ENCODE results near the gene FAM171A1. TPM values are rescaled to one million over a fixed set of nuclear protein-coding genes. Genes with fewer than 3 reads are reported as not detected.

Gene FAM171A1
- total RNA-seq, 3 donors from 2014 or later: 7.6 to 11.7 (median 9.5) TPM

DNA sequence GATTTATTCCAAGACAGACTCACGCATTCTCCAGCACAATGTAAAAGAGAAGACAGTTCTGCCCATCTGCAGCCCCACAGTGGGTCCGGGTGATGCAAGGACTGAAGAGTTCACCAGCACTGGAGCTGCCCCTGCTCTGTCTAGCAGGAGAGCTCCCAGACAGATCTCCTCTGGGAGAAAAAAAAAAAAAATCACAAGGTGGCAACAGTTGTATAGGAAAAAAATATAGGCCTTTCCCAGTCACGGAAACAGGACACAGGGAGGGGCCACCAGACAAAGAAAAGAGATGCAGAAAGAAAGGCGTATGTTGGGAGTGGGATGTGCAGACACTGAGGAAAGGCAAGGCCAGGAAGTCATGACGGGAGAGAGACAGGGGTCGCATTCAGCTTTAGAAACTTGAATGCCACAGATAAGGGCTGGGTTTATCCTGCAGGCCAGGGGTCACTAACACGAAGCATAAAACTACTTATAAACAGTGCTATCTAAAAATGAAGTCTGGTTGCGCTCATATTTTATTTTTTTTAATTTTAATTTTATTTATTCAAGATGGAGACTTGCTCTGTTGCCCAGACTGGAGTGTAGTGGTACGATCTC lies 54.1 kb downstream of the FAM171A1 start:
- no peak for TF ChIP-seq POLR2A (IDR thresholded peaks at IDR 0.05)
- TF ChIP-seq, protein P1, sequence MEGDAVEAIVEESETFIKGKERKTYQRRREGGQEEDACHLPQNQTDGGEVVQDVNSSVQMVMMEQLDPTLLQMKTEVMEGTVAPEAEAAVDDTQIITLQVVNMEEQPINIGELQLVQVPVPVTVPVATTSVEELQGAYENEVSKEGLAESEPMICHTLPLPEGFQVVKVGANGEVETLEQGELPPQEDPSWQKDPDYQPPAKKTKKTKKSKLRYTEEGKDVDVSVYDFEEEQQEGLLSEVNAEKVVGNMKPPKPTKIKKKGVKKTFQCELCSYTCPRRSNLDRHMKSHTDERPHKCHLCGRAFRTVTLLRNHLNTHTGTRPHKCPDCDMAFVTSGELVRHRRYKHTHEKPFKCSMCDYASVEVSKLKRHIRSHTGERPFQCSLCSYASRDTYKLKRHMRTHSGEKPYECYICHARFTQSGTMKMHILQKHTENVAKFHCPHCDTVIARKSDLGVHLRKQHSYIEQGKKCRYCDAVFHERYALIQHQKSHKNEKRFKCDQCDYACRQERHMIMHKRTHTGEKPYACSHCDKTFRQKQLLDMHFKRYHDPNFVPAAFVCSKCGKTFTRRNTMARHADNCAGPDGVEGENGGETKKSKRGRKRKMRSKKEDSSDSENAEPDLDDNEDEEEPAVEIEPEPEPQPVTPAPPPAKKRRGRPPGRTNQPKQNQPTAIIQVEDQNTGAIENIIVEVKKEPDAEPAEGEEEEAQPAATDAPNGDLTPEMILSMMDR (IDR thresholded peaks at IDR 0.05): no peak
- DNase-seq (ENCODE audit: low spot score in 2 of 2): no peak
- no peaks in the 10 kb centered on the region for H3K27me3 ChIP-seq
- H3K36me3 ChIP-seq: no peaks in the 10 kb centered on the region
- intact Hi-C loops (cut with DNase I; ENCODE audit: low total_unique reads): no loop called here
- H3K4me3 ChIP-seq: no peak overlapping the region
- H3K27ac ChIP-seq: no peak overlapping the region
- no peaks in the 10 kb centered on the region for H3K9me3 ChIP-seq
- no peaks in the 10 kb centered on the region for H3K4me1 ChIP-seq

DNA sequence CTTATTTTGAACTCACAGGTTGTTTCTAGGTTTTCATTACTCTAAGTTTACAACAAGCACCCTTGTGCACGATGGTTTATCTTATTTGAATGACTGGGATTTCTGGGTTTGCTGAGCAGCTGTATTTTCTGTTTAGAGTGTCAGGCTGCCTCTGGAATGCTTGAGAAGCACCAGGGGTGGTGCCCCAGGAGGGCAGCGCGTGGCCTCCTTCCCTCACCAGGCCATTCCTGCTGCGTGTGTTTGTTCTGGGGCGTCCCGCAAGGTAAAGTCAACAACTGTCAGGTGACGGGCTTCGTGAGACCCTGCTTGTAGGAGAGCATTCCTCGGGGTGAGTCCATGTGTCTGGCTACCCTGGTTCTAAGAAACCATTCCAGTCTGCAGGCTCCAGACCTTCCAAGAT lies 54.9 kb downstream of the FAM171A1 start:
- no peaks in the 10 kb centered on the region for H3K9me3 ChIP-seq
- no peaks in the 10 kb centered on the region for H3K4me1 ChIP-seq
- no peak overlapping the region for H3K4me3 ChIP-seq
- TF ChIP-seq, protein P1 (IDR thresholded peaks at IDR 0.05): no peak
- no peak for TF ChIP-seq POLR2AphosphoS5 (IDR thresholded peaks at IDR 0.05)
- no peak for TF ChIP-seq POLR2A (IDR thresholded peaks at IDR 0.05)
- intact Hi-C loops (cut with DNase I; ENCODE audit: low total_unique reads): no loop called here
- no peaks in the 10 kb centered on the region for H3K36me3 ChIP-seq
- H3K27me3 ChIP-seq: no peaks in the 10 kb centered on the region
- no peak overlapping the region for H3K27ac ChIP-seq
- DNase-seq (ENCODE audit: low spot score in 2 of 2): no peak

DNA sequence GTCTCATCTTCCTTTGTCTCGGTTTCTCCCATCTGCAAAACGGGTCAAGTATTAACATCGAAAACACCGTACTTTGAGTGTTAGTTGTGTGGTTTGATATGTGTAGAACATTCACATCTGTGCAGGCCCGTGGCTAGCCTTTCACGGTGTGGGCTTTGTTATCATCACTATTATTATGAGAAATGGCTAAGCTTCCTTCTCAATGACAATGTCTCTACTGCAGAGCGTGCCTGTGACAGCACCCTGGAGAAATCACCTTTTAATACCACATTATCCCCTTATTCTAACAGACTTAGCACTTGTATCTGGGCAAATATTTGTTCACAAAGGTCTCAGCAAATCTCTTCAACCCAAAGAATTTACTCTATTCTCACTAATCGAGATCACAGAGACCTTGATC lies 55.8 kb downstream of the FAM171A1 start:
- H3K27ac ChIP-seq: no peak overlapping the region
- no peaks in the 10 kb centered on the region for H3K4me1 ChIP-seq
- no peaks in the 10 kb centered on the region for H3K9me3 ChIP-seq
- no peaks in the 10 kb centered on the region for H3K27me3 ChIP-seq
- DNase-seq (ENCODE audit: low spot score in 2 of 2): no peak
- no peak overlapping the region for H3K4me3 ChIP-seq
- intact Hi-C loops (cut with DNase I; ENCODE audit: low total_unique reads): no loop called here
- H3K36me3 ChIP-seq: no peaks in the 10 kb centered on the region
- no peak for TF ChIP-seq POLR2A (IDR thresholded peaks at IDR 0.05)
- TF ChIP-seq POLR2AphosphoS5 (IDR thresholded peaks at IDR 0.05): no peak
- TF ChIP-seq, protein P1 (IDR thresholded peaks at IDR 0.05): no peak

DNA sequence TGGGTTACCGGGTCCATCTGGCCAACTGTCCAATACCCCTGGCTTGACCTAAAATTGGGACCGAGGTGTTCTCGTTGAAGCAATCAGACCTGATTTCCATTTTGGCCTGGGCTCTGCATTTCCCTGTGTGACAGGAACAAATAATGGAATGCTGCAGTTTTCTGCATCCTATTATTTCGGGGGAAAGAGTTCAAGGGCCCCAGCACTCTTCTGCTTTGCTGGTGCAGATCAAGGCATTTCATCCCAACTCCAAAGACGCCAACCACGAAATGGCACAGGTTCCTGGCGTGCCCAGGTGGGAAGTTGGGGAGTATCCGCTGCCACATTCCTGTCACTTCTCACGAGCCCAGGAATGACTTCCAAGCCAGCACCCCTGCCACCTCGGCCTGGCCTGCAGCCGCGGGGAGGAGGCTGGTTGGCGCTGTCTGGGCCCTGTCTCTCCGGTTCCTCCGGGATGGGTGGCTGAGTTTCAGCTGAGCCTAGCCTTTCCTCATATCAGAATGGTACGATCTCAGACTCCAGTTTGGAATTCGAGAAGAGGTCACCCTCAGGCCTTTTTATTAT lies 56.5 kb downstream of the FAM171A1 start:
- no peak for DNase-seq (ENCODE audit: low spot score in 2 of 2)
- H3K9me3 ChIP-seq: no peaks in the 10 kb centered on the region
- no peaks in the 10 kb centered on the region for H3K36me3 ChIP-seq
- intact Hi-C loops (cut with DNase I; ENCODE audit: low total_unique reads): no loop called here
- TF ChIP-seq POLR2A (IDR thresholded peaks at IDR 0.05): no peak
- no peak for TF ChIP-seq POLR2AphosphoS5 (IDR thresholded peaks at IDR 0.05)
- TF ChIP-seq, protein P1 (IDR thresholded peaks at IDR 0.05): no peak
- no peaks in the 10 kb centered on the region for H3K27me3 ChIP-seq
- no peaks in the 10 kb centered on the region for H3K4me1 ChIP-seq
- no peak overlapping the region for H3K4me3 ChIP-seq
- no peak overlapping the region for H3K27ac ChIP-seq

DNA sequence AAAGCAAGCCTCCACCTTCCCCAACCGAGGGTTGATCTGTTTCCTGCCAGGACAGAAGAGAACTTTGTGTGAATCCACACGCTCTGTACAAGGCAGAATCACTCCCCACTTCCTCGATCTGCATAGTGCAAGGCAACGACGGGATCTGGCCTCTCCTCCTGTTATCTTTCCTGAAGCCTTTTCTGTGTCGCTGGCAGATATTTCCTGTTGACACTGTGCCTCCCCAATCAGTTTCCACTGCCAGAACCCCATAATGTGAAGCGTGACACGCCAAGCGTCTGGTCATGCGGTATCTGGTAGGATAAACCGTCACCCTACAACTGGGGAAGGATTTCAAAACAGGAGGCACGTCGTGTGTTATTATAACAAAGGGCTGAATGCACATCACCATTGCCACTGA lies 57.2 kb downstream of the FAM171A1 start:
- no peak overlapping the region for H3K4me3 ChIP-seq
- no peaks in the 10 kb centered on the region for H3K4me1 ChIP-seq
- no peaks in the 10 kb centered on the region for H3K9me3 ChIP-seq
- DNase-seq (ENCODE audit: low spot score in 2 of 2): no peak
- intact Hi-C loops (cut with DNase I; ENCODE audit: low total_unique reads): no loop called here
- no peaks in the 10 kb centered on the region for H3K36me3 ChIP-seq
- TF ChIP-seq POLR2A (IDR thresholded peaks at IDR 0.05) (no peak), POLR2AphosphoS5 (IDR thresholded peaks at IDR 0.05) (no peak)
- TF ChIP-seq, protein P1 (IDR thresholded peaks at IDR 0.05): no peak
- H3K27ac ChIP-seq: no peak overlapping the region
- no peaks in the 10 kb centered on the region for H3K27me3 ChIP-seq
